WTC11 (cell line): Measurements from ENCODE around the gene NANOGP8.
"Not testable (repeated sequence)": the region's sequence is repeated elsewhere in the genome, so short reads cannot be mapped to it uniquely, and the experiment has no call there.

Experiments used
- CREB1 ChIP-seq: sonication (generic); formaldehyde crosslinking; IDR thresholded peaks from 2 replicates; pipeline ENCODE4 v1.8.0; 2023; ENCODE audit warnings: mild to moderate bottlenecking, missing genetic modification reagents
- E2F1 ChIP-seq: sonication (generic); formaldehyde crosslinking; IDR thresholded peaks from 2 replicates; pipeline ENCODE4 v1.8.0; 2022; ENCODE audit warnings: mild to moderate bottlenecking, missing genetic modification reagents
- ESRRA ChIP-seq: sonication (generic); formaldehyde crosslinking; IDR thresholded peaks from 2 replicates; pipeline ENCODE4 v1.8.1; 2022; ENCODE audit warnings: mild to moderate bottlenecking, missing genetic modification reagents, borderline replicate concordance
- FOXJ3 ChIP-seq: sonication (generic); formaldehyde crosslinking; IDR thresholded peaks from 2 replicates; pipeline ENCODE4 v1.9.0; 2021; ENCODE audit warnings: missing genetic modification reagents, mild to moderate bottlenecking, borderline replicate concordance
- MAX ChIP-seq: sonication (generic); formaldehyde crosslinking; IDR thresholded peaks from 2 replicates; pipeline ENCODE4 v1.8.0; 2022; ENCODE audit warnings: mild to moderate bottlenecking, missing genetic modification reagents
- NR3C1 ChIP-seq: sonication (generic); formaldehyde crosslinking; conservative IDR thresholded peaks from 2 replicates; pipeline ENCODE4 v1.8.1; 2023; ENCODE audit warnings: low read depth, mild to moderate bottlenecking, missing genetic modification reagents
- SP1 ChIP-seq: sonication (generic); formaldehyde crosslinking; conservative IDR thresholded peaks from 2 replicates; pipeline ENCODE4 v1.8.1; 2022; ENCODE audit warnings: missing genetic modification reagents
- ZBTB21 ChIP-seq: sonication (generic); formaldehyde crosslinking; IDR thresholded peaks from 2 replicates; pipeline ENCODE4 v1.8.1; 2023; ENCODE audit warnings: mild to moderate bottlenecking, missing genetic modification reagents, borderline replicate concordance
- TF ChIP-seq, protein P1 (sequence below): fragments of 200-600 bp; IDR thresholded peaks from 2 replicates; pipeline ENCODE4 v1.8.0; 2022; ENCODE audit warnings: antibody characterized with exemption

DNA sequence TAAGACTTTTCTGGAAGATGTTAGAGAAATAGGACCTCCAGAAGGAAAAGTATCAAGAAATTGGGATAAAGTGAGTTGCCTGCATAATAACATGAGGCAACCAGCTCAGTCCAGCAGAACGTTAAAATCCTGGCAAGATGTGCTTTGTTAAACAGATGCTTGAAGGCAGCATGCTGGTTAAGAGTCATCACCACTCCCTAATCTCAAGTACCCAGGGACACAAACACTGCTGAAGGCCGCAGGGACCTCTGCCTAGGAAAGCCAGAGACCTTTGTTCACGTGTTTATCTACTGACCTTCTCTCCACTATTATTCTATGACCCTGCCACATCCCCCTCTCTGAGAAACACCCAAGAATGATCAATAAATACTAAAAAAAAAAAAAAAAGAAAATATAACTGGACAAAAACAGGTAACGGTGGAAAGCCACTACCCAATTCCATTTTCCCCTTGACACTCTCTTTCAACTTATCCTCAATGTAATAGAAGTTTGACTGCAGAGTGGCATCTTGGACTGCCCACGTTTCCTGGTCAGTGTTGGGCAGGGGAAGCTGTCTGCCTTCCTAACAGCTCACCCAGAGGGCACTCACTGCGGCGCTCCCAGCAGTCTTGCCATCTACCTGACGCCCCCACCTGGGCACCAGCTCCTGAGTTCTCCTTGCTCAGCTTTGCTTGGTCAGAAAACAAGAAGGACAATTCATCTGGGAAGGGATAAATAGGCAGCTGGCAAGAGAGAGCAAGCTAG is at the start of gene NANOGP8:
- TF ChIP-seq, protein P1, sequence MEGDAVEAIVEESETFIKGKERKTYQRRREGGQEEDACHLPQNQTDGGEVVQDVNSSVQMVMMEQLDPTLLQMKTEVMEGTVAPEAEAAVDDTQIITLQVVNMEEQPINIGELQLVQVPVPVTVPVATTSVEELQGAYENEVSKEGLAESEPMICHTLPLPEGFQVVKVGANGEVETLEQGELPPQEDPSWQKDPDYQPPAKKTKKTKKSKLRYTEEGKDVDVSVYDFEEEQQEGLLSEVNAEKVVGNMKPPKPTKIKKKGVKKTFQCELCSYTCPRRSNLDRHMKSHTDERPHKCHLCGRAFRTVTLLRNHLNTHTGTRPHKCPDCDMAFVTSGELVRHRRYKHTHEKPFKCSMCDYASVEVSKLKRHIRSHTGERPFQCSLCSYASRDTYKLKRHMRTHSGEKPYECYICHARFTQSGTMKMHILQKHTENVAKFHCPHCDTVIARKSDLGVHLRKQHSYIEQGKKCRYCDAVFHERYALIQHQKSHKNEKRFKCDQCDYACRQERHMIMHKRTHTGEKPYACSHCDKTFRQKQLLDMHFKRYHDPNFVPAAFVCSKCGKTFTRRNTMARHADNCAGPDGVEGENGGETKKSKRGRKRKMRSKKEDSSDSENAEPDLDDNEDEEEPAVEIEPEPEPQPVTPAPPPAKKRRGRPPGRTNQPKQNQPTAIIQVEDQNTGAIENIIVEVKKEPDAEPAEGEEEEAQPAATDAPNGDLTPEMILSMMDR: not testable (repeated sequence)
- not testable (repeated sequence) for TF ChIP-seq NR3C1; MAX (CRISPR knock-in tag); ESRRA (CRISPR knock-in tag); E2F1 (CRISPR knock-in tag); ZBTB21 (CRISPR knock-in tag); CREB1 (CRISPR knock-in tag); SP1; FOXJ3 (CRISPR knock-in tag)
